Testis (tissue), 5 donors: ENCODE measurements around the gene SERPINB12. TPM values are rescaled to one million over a fixed set of nuclear protein-coding genes. Genes with fewer than 3 reads are reported as not detected.

Experiments
- DNase-seq: peaks from one replicate; pipeline ENCODE4 v3.0.0-alpha.2; 2019
- H3K27ac ChIP-seq, 2 donors: fragments of 200-600 bp; sonication (generic); one replicate each; pipeline ENCODE4 v1.5.1; 2019
- H3K27me3 ChIP-seq: fragments of 200-600 bp; sonication (generic); one replicate; pipeline ENCODE4 v1.5.1; 2019
- H3K36me3 ChIP-seq: fragments of 200-600 bp; sonication (generic); one replicate; pipeline ENCODE4 v1.5.1; 2017; ENCODE audit warnings: low read depth; ENCODE audit errors: missing control alignments
- H3K4me1 ChIP-seq: fragments of 200-600 bp; sonication (generic); one replicate; pipeline ENCODE4 v1.5.1; 2019
- H3K4me3 ChIP-seq, 2 donors: fragments of 200-600 bp; sonication (generic); one replicate each; pipeline ENCODE4 v1.5.1; 2017 to 2019
- H3K9me3 ChIP-seq: fragments of 200-600 bp; sonication (generic); one replicate; pipeline ENCODE4 v1.5.1; 2017
- POLR2A ChIP-seq: fragments of 450-650 bp; IDR thresholded peaks from one replicate; pipeline ENCODE4 v1.6.1; 2017; ENCODE audit warnings: antibody characterized with exemption, mild to moderate bottlenecking, moderate library complexity
- WGBS, 2 donors: methylation state at CpG; one replicate each; pipeline ENCODE4 v1.1.5; 2018; 5-methylcytosine and 5-hydroxymethylcytosine counted together
- intact Hi-C: fragments of 100-400 bp; cut with DNase I; formaldehyde crosslinking; loops from one replicate; pipeline ENCODE4 v1.15.1; 2023; ENCODE audit warnings: low total_unique reads
- long read RNA-seq, 2 donors: transcript quantifications; one replicate each; lab custom pipeline, GENCODE V29; 2026
- polyA plus RNA-seq: library from polyadenylated mRNA; stranded (reverse); fragments of 350-450 nt; fragmentation: Illumina TruSeq; extraction: RNeasy Lipid Tissue Mini Kit (QIAGEN cat#74804); gene quantifications from one replicate; pipeline ENCODE4 v1.2.3, GENCODE V29; 2014; ENCODE audit warnings: low read depth, low replicate concordance; ENCODE audit not compliant: insufficient read depth
- total RNA-seq, 2 donors: library from RNA; depleted of rRNA; stranded (reverse); fragments of >200 nt; gene quantifications; one replicate each; pipeline ENCODE4 v1.2.3, GENCODE V29; 2016
- TF ChIP-seq, protein P1 (sequence below), 3 experiments: fragments of 450-650 bp in 2 of 3; fragments of 200-600 bp in 1 of 3; sonication (generic) in 1 of 3; IDR thresholded peaks; one replicate each; pipeline ENCODE4 v1.5.1; 2016 to 2019; ENCODE audit warnings: antibody characterized with exemption in 3 of 3, mild to moderate bottlenecking in 2 of 3, moderate library complexity in 1 of 3

Gene SERPINB12, protein sequence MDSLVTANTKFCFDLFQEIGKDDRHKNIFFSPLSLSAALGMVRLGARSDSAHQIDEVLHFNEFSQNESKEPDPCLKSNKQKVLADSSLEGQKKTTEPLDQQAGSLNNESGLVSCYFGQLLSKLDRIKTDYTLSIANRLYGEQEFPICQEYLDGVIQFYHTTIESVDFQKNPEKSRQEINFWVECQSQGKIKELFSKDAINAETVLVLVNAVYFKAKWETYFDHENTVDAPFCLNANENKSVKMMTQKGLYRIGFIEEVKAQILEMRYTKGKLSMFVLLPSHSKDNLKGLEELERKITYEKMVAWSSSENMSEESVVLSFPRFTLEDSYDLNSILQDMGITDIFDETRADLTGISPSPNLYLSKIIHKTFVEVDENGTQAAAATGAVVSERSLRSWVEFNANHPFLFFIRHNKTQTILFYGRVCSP
- total RNA-seq (under 1 TPM; 0.56 to 0.94 TPM), polyA plus RNA-seq (1.1 TPM)
- long read RNA-seq, donor 1: 0 reads
- long read RNA-seq, donor 2: 0 reads

DNA sequence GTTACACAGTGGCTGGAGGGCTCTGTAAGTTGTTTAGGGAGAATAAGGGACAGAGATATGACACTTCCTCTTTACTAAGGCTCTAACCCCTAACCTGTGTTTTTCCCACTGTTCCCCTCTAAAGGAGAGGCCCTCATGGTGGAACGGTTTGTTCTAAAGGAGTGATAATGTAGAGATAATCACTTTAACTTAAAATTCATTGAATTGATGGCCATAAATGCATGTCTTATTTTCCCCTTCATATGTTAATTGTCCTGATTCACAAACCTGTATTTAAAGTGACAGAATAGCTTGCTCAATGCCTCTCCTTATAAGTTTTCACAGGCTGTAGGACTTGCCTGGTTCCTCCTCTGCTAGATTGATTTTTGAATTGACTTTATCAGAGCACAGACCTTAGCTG, at the start of gene SERPINB12:
Gene SERPINB12, plus strand, starts transcription at position 301 of the 400 bp plus-strand sequence. CDS start 13,791 bp downstream, outside the sequence.
- intact Hi-C loops: no loop called here

DNA sequence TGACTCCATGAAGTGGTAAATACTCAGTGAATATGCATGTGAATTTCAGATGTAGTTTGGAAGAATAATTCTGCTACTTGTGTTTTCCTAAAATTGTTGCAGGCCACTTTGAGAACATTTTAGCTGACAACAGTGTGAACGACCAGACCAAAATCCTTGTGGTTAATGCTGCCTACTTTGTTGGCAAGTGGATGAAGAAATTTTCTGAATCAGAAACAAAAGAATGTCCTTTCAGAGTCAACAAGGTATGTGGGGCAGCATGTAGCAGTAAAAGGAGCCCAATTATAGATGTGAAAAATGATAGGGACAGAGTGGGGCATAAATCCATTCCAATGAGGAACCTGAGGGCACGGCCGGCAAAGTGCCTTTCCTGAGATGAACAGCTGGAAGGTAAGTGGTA, 49.3 kb upstream of the SERPINB12 start:
- Histone ChIP-seq H3K27me3 (no peaks in the 10 kb centered on the region), H3K9me3 (no peaks in the 10 kb centered on the region), H3K27ac (no peak overlapping the region), H3K4me3 (no peak overlapping the region), H3K36me3 (no peaks in the 10 kb centered on the region), H3K4me1 (no peaks in the 10 kb centered on the region)
- intact Hi-C loops: no loop called here
- no peak for DNase-seq
- TF ChIP-seq, protein P1, sequence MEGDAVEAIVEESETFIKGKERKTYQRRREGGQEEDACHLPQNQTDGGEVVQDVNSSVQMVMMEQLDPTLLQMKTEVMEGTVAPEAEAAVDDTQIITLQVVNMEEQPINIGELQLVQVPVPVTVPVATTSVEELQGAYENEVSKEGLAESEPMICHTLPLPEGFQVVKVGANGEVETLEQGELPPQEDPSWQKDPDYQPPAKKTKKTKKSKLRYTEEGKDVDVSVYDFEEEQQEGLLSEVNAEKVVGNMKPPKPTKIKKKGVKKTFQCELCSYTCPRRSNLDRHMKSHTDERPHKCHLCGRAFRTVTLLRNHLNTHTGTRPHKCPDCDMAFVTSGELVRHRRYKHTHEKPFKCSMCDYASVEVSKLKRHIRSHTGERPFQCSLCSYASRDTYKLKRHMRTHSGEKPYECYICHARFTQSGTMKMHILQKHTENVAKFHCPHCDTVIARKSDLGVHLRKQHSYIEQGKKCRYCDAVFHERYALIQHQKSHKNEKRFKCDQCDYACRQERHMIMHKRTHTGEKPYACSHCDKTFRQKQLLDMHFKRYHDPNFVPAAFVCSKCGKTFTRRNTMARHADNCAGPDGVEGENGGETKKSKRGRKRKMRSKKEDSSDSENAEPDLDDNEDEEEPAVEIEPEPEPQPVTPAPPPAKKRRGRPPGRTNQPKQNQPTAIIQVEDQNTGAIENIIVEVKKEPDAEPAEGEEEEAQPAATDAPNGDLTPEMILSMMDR (IDR thresholded peaks at IDR 0.05): no peak
- no peak for TF ChIP-seq POLR2A
- 87 to 88% methylated on average over 3 of the region's 3 CpGs for WGBS, 2 donors

More for the DNA sequence above, at the start of gene SERPINB12:
- H3K9me3 ChIP-seq: no peaks in the 10 kb centered on the region
- TF ChIP-seq POLR2A: no peak
- TF ChIP-seq, protein P1 (IDR thresholded peaks at IDR 0.05): no peak
- no peak within 1 kb of the TSS for H3K4me3 ChIP-seq
- H3K36me3 ChIP-seq: no peaks in the 10 kb centered on the region
- H3K27me3 ChIP-seq: no peaks in the 10 kb centered on the region
- DNase-seq: no peak
- no peaks in the 10 kb centered on the region for H3K4me1 ChIP-seq
- H3K27ac ChIP-seq: no peak within 1 kb of the TSS
- WGBS, 2 donors: 36 to 53% methylated on average over 1 of the region's 1 CpG

DNA sequence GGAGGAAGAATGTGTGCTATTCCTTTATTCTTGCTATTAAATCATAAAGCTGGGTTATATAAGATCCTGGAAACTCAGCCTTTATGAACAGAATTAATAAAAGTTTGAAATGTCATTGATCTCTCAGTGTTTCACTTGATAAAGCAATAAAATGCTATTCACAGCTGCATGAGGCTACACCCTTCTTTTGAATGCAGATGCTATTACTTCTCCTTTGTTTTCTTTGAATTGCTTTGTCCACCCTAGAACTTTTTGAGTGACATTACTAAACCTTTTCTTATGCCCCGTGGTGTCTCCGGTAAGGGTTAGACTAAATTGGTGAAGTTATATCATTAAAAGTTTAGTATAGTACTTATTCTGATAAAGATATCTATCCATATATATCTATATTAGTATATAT, 46.5 kb upstream of the SERPINB12 start:
- intact Hi-C loops: no loop called here
- Histone ChIP-seq H3K27ac (no peak overlapping the region), H3K9me3 (no peaks in the 10 kb centered on the region), H3K4me3 (no peak overlapping the region), H3K4me1 (no peaks in the 10 kb centered on the region), H3K27me3 (no peaks in the 10 kb centered on the region), H3K36me3 (no peaks in the 10 kb centered on the region)
- TF ChIP-seq, protein P1 (IDR thresholded peaks at IDR 0.05): no peak
- no peak for TF ChIP-seq POLR2A
- DNase-seq: no peak
- 91 to 94% methylated on average over 2 of the region's 2 CpGs for WGBS, 2 donors

DNA sequence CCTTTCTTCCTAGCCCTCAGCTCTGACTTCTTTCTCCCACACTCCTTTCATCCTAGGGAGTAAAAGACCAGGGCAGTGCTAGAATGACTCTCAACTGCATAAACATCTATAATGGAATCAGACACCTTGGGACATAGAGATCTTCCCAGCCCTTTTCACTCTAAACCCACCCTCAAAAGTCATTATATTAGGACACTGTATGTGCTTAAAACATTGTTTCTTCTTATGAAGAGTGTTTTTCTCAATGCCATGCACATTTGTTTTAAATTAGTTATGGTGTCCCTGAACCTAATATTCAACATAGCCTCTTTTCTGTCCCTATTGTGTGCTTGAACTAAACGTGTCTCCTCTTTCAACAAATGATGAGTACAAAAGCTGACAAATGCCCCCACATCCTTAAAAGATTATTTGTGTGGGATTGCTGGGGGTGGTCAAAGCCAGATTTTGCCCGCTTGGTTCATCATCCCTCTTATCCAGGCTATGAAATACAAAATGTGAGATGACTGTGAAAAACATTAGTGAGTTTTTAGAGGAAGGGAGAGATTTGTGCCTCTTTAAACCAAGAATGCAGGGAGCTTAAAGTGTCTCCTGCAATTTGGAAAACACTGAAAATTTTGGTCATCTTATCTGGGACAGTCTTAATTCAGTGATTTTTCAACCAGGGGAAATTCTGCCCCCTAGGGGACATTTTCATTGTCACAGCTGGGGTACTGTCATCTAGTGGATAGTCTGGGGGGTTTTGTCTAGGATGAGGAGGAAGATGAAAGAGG, 36.4 kb upstream of the SERPINB12 start:
- no peaks in the 10 kb centered on the region for H3K4me1 ChIP-seq
- 34 to 40% methylated on average over 2 of the region's 2 CpGs for WGBS, 2 donors
- H3K27me3 ChIP-seq: no peaks in the 10 kb centered on the region
- intact Hi-C loops: no loop called here
- no peak overlapping the region for H3K4me3 ChIP-seq
- no peak overlapping the region for H3K27ac ChIP-seq
- TF ChIP-seq, protein P1 (IDR thresholded peaks at IDR 0.05): peak; percentile 34 to 56 (median 39)
- no peak for TF ChIP-seq POLR2A
- no peaks in the 10 kb centered on the region for H3K9me3 ChIP-seq
- no peaks in the 10 kb centered on the region for H3K36me3 ChIP-seq
- peak; percentile 67 for DNase-seq
